ENCODE results near the gene BEND5.

DNA sequence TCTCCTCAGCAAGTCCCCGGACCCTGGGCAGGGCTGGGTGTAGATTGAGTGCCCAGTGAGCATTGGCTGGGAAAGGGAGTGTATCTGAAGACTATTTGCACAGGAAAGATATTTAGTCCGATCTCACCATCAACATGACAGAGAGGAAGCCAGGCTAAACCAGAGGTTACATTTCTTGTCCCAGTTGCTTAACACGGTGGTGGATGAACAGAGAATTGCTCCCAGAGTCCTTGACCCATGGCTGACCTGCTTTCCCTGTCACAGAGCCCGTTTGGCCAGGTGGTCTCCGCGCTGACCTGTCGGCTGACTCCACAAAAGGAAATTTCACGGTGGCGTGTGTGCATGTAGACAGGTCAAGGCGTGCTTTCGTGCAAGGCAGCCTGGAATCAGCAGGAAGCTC is 83.5 kb downstream of the BEND5 start:
- TF ChIP-seq, protein P1, sequence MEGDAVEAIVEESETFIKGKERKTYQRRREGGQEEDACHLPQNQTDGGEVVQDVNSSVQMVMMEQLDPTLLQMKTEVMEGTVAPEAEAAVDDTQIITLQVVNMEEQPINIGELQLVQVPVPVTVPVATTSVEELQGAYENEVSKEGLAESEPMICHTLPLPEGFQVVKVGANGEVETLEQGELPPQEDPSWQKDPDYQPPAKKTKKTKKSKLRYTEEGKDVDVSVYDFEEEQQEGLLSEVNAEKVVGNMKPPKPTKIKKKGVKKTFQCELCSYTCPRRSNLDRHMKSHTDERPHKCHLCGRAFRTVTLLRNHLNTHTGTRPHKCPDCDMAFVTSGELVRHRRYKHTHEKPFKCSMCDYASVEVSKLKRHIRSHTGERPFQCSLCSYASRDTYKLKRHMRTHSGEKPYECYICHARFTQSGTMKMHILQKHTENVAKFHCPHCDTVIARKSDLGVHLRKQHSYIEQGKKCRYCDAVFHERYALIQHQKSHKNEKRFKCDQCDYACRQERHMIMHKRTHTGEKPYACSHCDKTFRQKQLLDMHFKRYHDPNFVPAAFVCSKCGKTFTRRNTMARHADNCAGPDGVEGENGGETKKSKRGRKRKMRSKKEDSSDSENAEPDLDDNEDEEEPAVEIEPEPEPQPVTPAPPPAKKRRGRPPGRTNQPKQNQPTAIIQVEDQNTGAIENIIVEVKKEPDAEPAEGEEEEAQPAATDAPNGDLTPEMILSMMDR (conservative IDR thresholded peaks at IDR 0.05), result no peak
- TF ChIP-seq EZH2 (IDR thresholded peaks at IDR 0.05; ENCODE audit: low read depth), result no peak

Data from PC-9 (cell line).